ENCODE data around the gene FOXQ1.

DNA sequence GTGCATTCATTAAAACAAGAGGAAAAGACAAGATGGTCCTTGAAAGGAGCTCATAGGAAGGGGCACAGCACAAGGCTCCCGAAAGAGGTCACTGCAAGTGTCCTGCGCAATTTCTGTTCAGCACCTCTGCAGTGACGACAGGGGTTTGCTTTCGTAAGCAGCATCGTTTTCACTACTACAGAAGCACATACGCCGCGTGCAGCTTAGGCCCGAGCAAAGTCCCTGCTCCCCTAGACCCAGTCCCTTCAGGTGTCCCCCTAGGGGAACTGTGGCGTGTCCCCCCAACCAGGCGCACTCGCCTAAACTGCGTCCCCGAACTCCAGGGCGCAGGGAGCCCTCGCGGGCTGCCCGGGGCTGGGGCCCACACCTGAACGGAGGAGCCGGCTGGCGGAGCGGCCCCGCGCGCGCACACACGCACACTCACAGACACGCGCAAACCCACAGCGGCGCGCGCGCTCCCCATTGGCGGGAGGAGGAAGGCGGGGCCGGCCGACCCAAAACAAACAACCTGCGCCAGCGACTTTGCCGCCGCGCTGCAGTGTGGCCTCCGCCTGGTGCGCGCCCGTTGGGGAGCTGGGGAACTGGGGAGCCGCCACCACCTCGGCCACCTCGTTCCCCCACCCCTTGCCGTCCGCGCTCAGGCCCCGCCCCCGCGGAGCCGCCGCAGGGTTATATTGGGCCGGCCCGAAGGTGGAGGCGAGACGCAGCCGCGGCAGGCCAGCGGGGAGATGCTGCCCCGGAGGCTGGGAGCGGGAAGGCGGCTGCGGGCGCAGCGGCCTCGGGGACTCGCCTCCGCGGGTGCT is at the start of gene FOXQ1:
- TF ChIP-seq ZNF175 (CRISPR knock-in tag; IDR thresholded peaks at IDR 0.05; ENCODE audit: low read depth), result no peak
- no peak for TF ChIP-seq POLR2A (conservative IDR thresholded peaks at IDR 0.05)
- TF ChIP-seq, protein P1, sequence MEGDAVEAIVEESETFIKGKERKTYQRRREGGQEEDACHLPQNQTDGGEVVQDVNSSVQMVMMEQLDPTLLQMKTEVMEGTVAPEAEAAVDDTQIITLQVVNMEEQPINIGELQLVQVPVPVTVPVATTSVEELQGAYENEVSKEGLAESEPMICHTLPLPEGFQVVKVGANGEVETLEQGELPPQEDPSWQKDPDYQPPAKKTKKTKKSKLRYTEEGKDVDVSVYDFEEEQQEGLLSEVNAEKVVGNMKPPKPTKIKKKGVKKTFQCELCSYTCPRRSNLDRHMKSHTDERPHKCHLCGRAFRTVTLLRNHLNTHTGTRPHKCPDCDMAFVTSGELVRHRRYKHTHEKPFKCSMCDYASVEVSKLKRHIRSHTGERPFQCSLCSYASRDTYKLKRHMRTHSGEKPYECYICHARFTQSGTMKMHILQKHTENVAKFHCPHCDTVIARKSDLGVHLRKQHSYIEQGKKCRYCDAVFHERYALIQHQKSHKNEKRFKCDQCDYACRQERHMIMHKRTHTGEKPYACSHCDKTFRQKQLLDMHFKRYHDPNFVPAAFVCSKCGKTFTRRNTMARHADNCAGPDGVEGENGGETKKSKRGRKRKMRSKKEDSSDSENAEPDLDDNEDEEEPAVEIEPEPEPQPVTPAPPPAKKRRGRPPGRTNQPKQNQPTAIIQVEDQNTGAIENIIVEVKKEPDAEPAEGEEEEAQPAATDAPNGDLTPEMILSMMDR (IDR thresholded peaks at IDR 0.05 in 2 of 3, conservative IDR thresholded peaks at IDR 0.05 in 1 of 3; ENCODE audit: insufficient read depth in 2 of 3, low read depth in 1 of 3, low read length in 3 of 3), result no peak
- TF ChIP-seq NRF1 (conservative IDR thresholded peaks at IDR 0.05 in 1 of 2, IDR thresholded peaks at IDR 0.05 in 1 of 2), result no peak

All from K562 (cell line).